Brain microvascular endothelial cell (primary cell): ENCODE results near the gene SEL1L2.

Experiments
- DNase-seq: peaks from one replicate; pipeline ENCODE4 v3.0.0-alpha.2; 2020
- H3K27ac ChIP-seq: fragments of 250-450 bp; sonication (Bioruptor Pico); 2 replicates; pipeline ENCODE4 v1.5.1; 2020; ENCODE audit warnings: mild to moderate bottlenecking, moderate library complexity
- H3K27me3 ChIP-seq: fragments of 250-450 bp; sonication (Bioruptor Pico); replicated peaks from 2 replicates; pipeline ENCODE4 v1.5.1; 2020; ENCODE audit warnings: mild to moderate bottlenecking
- H3K36me3 ChIP-seq: fragments of 250-450 bp; sonication (Bioruptor Pico); replicated peaks from 2 replicates; pipeline ENCODE4 v1.5.1; 2020; ENCODE audit warnings: mild to moderate bottlenecking
- H3K4me3 ChIP-seq: 2 replicates; pipeline ENCODE4 v1.5.1; 2011; ENCODE audit warnings: low read depth, mild to moderate bottlenecking, control low read depth, low read length, moderate library complexity
- CTCF ChIP-seq: IDR thresholded peaks from 2 replicates; pipeline ENCODE4 v1.5.1; 2011; ENCODE audit warnings: low read depth, mild to moderate bottlenecking, moderate library complexity, low read length, control low read depth, inconsistent platforms; ENCODE audit errors: missing control alignments
- in situ Hi-C: cut with HindIII; loops from 2 replicates; pipeline ENCODE4 v1.10.0; 2017; ENCODE audit warnings: low sequenced_read_pairs, low pct_ligation_motif_present

Gene SEL1L2

GRCh38 chr20:13821876-13822275 lies 168.5 kb downstream of the SEL1L2 start:
- DNase-seq: no peak
- Histone ChIP-seq H3K27ac (no peak overlapping the region), H3K36me3 (peaks cover 4% of the 10 kb centered on the region), H3K27me3 (no peaks in the 10 kb centered on the region), H3K4me3 (no peak overlapping the region)
- in situ Hi-C loops: no loop called here
- TF ChIP-seq CTCF: no peak

- no peak overlapping the region for H3K4me3 ChIP-seq
- in situ Hi-C loops: no loop called here
- TF ChIP-seq CTCF: peak; percentile 51
- H3K27ac ChIP-seq: no peak overlapping the region
- H3K36me3 ChIP-seq: peaks cover 9% of the 10 kb centered on the region
- no peak for DNase-seq
- no peaks in the 10 kb centered on the region for H3K27me3 ChIP-seq
Observed at GRCh38 chr20:13819885-13820645, 170.3 kb downstream of the SEL1L2 start.

- Histone ChIP-seq H3K27me3 (no peaks in the 10 kb centered on the region), H3K4me3 (no peak overlapping the region), H3K36me3 (peaks cover 25% of the 10 kb centered on the region), H3K27ac (no peak overlapping the region)
- TF ChIP-seq CTCF: no peak
- DNase-seq: no peak
- in situ Hi-C loops: no loop called here
Observed at GRCh38 chr20:13817342-13817741, 173.1 kb downstream of the SEL1L2 start.

- peaks cover 31% of the 10 kb centered on the region for H3K36me3 ChIP-seq
- H3K27me3 ChIP-seq: no peaks in the 10 kb centered on the region
- no peak for DNase-seq
- no peak overlapping the region for H3K4me3 ChIP-seq
- in situ Hi-C loops: no loop called here
- TF ChIP-seq CTCF: no peak
- no peak overlapping the region for H3K27ac ChIP-seq
Observed at GRCh38 chr20:13816757-13817156, 173.7 kb downstream of the SEL1L2 start.

GRCh38 chr20:13814672-13815071 lies 175.7 kb downstream of the SEL1L2 start:
- Histone ChIP-seq H3K27ac (no peak overlapping the region), H3K4me3 (no peak overlapping the region), H3K36me3 (peaks cover 41% of the 10 kb centered on the region), H3K27me3 (no peaks in the 10 kb centered on the region)
- in situ Hi-C loops: no loop called here
- DNase-seq: no peak
- no peak for TF ChIP-seq CTCF

GRCh38 chr20:13813910-13814309 lies 176.5 kb downstream of the SEL1L2 start:
- H3K36me3 ChIP-seq: peaks cover 49% of the 10 kb centered on the region
- H3K27ac ChIP-seq: no peak overlapping the region
- no peak for DNase-seq
- in situ Hi-C loops: no loop called here
- H3K4me3 ChIP-seq: no peak overlapping the region
- H3K27me3 ChIP-seq: no peaks in the 10 kb centered on the region
- TF ChIP-seq CTCF: no peak
